ENCODE data around the gene FLAD1. TPM values are rescaled to one million over a fixed set of nuclear protein-coding genes. Genes with fewer than 3 reads are reported as not detected.

The FLAD1 gene
- total and polyA plus RNA-seq, 2 experiments from 2014 or later, result 74.5 to 75.0 TPM

- peaks cover 4% of the 10 kb centered on the region; the same call in 1 of the 2 replicates for H4K20me1 ChIP-seq (replicated peaks; ENCODE audit: insufficient read depth)
- no peak overlapping the region for H3K27ac ChIP-seq (ENCODE audit: low read depth)
- peaks cover 8% of the 10 kb centered on the region; the same call in 1 of the 2 replicates for H3F3A ChIP-seq (replicated peaks; ENCODE audit: low read depth)
- no peaks in the 10 kb centered on the region for H3K9me2 ChIP-seq (ENCODE audit: insufficient read depth)
- Mint-ChIP-seq H3K27ac (peak overlapping the region; percentile 48; the same call in 1 of the 2 replicates), H3K9me3 (no peaks in the 10 kb centered on the region), H3K27me3 (ENCODE audit: insufficient read depth, low read depth, poor library complexity) (peaks cover 23% of the 10 kb centered on the region), H3K36me3 (ENCODE audit: low read depth) (peaks cover 4% of the 10 kb centered on the region; the same call in 1 of the 3 replicates), H3K4me1 (peaks cover 48% of the 10 kb centered on the region), H3K4me3 (peak overlapping the region; percentile 92)
- peaks cover 35% of the 10 kb centered on the region for H3K4me1 ChIP-seq (ENCODE audit: insufficient read depth)
- TF ChIP-seq REST (IDR thresholded peaks at IDR 0.05; ENCODE audit: unreplicated experiment), result no peak
- peaks cover 42% of the 10 kb centered on the region for H3K79me2 ChIP-seq (replicated peaks; ENCODE audit: insufficient read depth)
- ATAC-seq (no peak), DNase-seq (ENCODE audit: low spot score) (no peak)
- H3K4me2 ChIP-seq, result peak overlapping the region; percentile 96
- no peak overlapping the region for H2AFZ ChIP-seq
- H3K27me3 ChIP-seq (ENCODE audit: insufficient read depth), result no peaks in the 10 kb centered on the region
- peak overlapping the region; percentile 96 for H3K4me3 ChIP-seq
- no peaks in the 10 kb centered on the region for H3K36me3 ChIP-seq (ENCODE audit: insufficient read depth)
Measured at GRCh38 chr1:155005076-155006011, 22.2 kb downstream of the FLAD1 start.

- H2AFZ ChIP-seq, result no peak overlapping the region
- H3K4me3 ChIP-seq, result no peak overlapping the region
- peaks cover 40% of the 10 kb centered on the region for H3K4me1 ChIP-seq (ENCODE audit: insufficient read depth)
- no peak overlapping the region for H3K4me2 ChIP-seq
- TF ChIP-seq JUNB (IDR thresholded peaks at IDR 0.05; ENCODE audit: unreplicated experiment), result no peak
- peak; percentile 96 for TF ChIP-seq ETS1 (IDR thresholded peaks at IDR 0.05)
- H3K27me3 ChIP-seq (ENCODE audit: insufficient read depth), result no peaks in the 10 kb centered on the region
- peaks cover 44% of the 10 kb centered on the region for H3K79me2 ChIP-seq (replicated peaks; ENCODE audit: insufficient read depth)
- Mint-ChIP-seq H3K27ac (0 out of 2 replicates have a peak overlapping the region, but pooled peaks have one; percentile 11), H3K9me3 (no peaks in the 10 kb centered on the region), H3K4me1 (peaks cover 57% of the 10 kb centered on the region), H3K27me3 (ENCODE audit: insufficient read depth, low read depth, poor library complexity) (peaks cover 21% of the 10 kb centered on the region), H3K4me3 (peak overlapping the region; percentile 5; the same call in 1 of the 3 replicates), H3K36me3 (ENCODE audit: low read depth) (peaks cover 4% of the 10 kb centered on the region; the same call in 1 of the 3 replicates)
- no peak overlapping the region for H3K27ac ChIP-seq (ENCODE audit: low read depth)
- H3K9me2 ChIP-seq (ENCODE audit: insufficient read depth), result no peaks in the 10 kb centered on the region
- DNase-seq (ENCODE audit: low spot score) (peak; percentile 65), ATAC-seq (no peak)
- H3F3A ChIP-seq (replicated peaks; ENCODE audit: low read depth), result peaks cover 4% of the 10 kb centered on the region; the same call in 1 of the 2 replicates
- no peaks in the 10 kb centered on the region for H3K36me3 ChIP-seq (ENCODE audit: insufficient read depth)
- peaks cover 4% of the 10 kb centered on the region; the same call in 1 of the 2 replicates for H4K20me1 ChIP-seq (replicated peaks; ENCODE audit: insufficient read depth)
Measured at GRCh38 chr1:155006601-155007101, 23.5 kb downstream of the FLAD1 start.

All from GM23338 (cell line).